Tibial nerve (tissue), 4 donors: ENCODE results near the gene FOXD4.
"Not testable (repeated sequence)": the region's sequence is repeated elsewhere in the genome, so short reads cannot be mapped to it uniquely, and the experiment has no call there.

Experiments
- CTCF ChIP-seq, 5 experiments: fragments of 200-600 bp in 3 of 5; fragments of 450-650 bp in 2 of 5; sonication (generic) in 3 of 5; IDR thresholded peaks; one replicate each; pipeline ENCODE4 v1.5.1; 2016 to 2019; ENCODE audit warnings: antibody characterized with exemption in 5 of 5, mild to moderate bottlenecking in 3 of 5, moderate library complexity in 2 of 5
- EP300 ChIP-seq, 2 donors: sonication (generic); formaldehyde crosslinking; IDR thresholded peaks; one replicate each; pipeline ENCODE4 v1.6.1; 2017; ENCODE audit warnings: antibody characterized with exemption in 2 of 2, mild to moderate bottlenecking in 1 of 2
- POLR2A ChIP-seq, 2 donors: fragments of 450-650 bp; IDR thresholded peaks; one replicate each; pipeline ENCODE4 v1.6.1; 2017; ENCODE audit warnings: antibody characterized with exemption in 2 of 2, mild to moderate bottlenecking in 2 of 2, moderate library complexity in 2 of 2

GRCh38 chr9:82932-83689, 35.1 kb downstream of the FOXD4 start:
- not testable (repeated sequence) for TF ChIP-seq CTCF, EP300, POLR2A (IDR thresholded peaks at IDR 0.05)
